ENCODE measurements around the gene TBXAS1. TPM values are rescaled to one million over a fixed set of nuclear protein-coding genes. Genes with fewer than 3 reads are reported as not detected.

Gene TBXAS1
- total RNA-seq, 4 donors from 2014 or later, result 0.41 to 5.2 (median 3.3) TPM

DNA sequence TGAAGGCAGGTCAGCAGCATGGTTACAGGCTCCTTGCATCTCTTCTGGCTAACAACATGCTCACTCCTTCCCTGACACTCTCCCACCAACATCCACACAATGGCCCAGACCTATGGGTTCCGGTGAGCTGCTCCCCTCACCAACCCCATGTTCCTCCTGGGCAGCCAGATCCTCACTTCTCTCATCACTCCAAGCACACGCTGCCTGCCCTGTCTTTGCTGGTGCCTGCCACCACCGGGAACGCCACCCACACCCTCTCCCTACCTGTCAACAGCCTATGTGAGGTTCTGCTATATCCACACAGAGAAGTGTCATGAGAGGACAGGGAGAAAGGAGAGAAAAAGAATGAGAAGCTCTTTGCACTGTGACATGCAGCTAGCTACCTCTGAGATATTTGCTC, 219.1 kb downstream of the TBXAS1 start:
- intact Hi-C loops (cut with DNase I; ENCODE audit: low total_unique reads), result no loop called here
- Histone ChIP-seq H3K27ac (no peak overlapping the region), H3K4me3 (no peak overlapping the region), H3K27me3 (no peaks in the 10 kb centered on the region), H3K4me1 (peaks cover 0 to 8% of the 10 kb centered on the region in 2 donors), H3K36me3 (no peaks in the 10 kb centered on the region), H3K9me3 (no peaks in the 10 kb centered on the region)
- in situ Hi-C loops (cut with MboI; ENCODE audit: low sequenced_read_pairs in 4 of 4), result no loop called here
- TF ChIP-seq CTCF (IDR thresholded peaks at IDR 0.05 in 4 of 5, conservative IDR thresholded peaks at IDR 0.05 in 1 of 5) (no peak), POLR2A (IDR thresholded peaks at IDR 0.05) (no peak)
- DNase-seq (no peak), ATAC-seq (no peak)

GRCh38 chr7:140048989-140049338, 219.9 kb downstream of the TBXAS1 start:
- in situ Hi-C loops (cut with MboI; ENCODE audit: low sequenced_read_pairs in 4 of 4), result no loop called here
- no peak for TF ChIP-seq POLR2A (IDR thresholded peaks at IDR 0.05)
- TF ChIP-seq CTCF (IDR thresholded peaks at IDR 0.05 in 4 of 5, conservative IDR thresholded peaks at IDR 0.05 in 1 of 5), result no peak
- Histone ChIP-seq H3K27ac (peak overlapping the region in 1 of 4 donors; percentile 27), H3K27me3 (no peaks in the 10 kb centered on the region), H3K4me1 (peaks cover 0 to 8% of the 10 kb centered on the region in 2 donors), H3K4me3 (no peak overlapping the region), H3K36me3 (no peaks in the 10 kb centered on the region), H3K9me3 (no peaks in the 10 kb centered on the region)
- intact Hi-C loops (cut with DNase I; ENCODE audit: low total_unique reads), result no loop called here
- DNase-seq, result no peak
- ATAC-seq, result no peak

DNA sequence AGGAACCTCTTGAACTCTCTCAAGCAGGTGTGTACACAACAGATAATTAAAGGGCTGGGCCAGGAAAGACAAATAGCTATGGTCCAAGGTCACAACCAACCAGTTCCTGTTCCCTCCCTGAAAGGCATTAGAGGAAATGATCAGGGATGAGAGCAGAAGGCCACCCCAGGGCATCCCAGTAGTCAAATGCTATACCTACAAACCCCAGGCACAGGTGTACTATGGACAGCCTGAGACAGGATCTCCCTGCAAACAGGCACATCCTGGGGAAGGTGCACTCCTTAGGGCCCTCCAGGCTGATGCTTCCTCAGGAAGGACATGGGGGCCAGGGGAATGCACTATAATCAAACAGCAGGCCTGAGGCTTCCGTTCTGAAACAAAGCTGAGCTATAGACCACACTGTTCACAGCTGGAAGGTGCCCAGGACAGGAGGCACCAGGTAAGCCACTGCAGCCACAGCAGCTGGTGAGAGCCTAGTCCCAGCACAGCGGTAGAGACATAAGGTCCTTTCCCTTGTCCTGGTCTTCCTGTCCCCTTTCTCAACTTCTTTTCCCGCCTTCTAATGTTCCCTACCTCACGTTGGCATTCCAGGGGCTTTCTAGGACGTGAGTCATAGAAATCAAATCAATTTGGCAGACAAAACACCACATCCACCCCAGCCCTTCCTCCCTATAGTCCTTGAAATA, 220.4 kb downstream of the TBXAS1 start:
- no peak for TF ChIP-seq CTCF (IDR thresholded peaks at IDR 0.05 in 4 of 5, conservative IDR thresholded peaks at IDR 0.05 in 1 of 5)
- no peak for TF ChIP-seq POLR2A (IDR thresholded peaks at IDR 0.05)
- H3K9me3 ChIP-seq, result no peaks in the 10 kb centered on the region
- no peaks in the 10 kb centered on the region for H3K27me3 ChIP-seq
- peak overlapping the region in 1 of 4 donors; percentile 27 for H3K27ac ChIP-seq
- DNase-seq (no peak), ATAC-seq (no peak)
- no peaks in the 10 kb centered on the region for H3K36me3 ChIP-seq
- in situ Hi-C loops (cut with MboI; ENCODE audit: low sequenced_read_pairs in 4 of 4) (no loop called here), intact Hi-C loops (cut with DNase I; ENCODE audit: low total_unique reads) (no loop called here)
- no peak overlapping the region for H3K4me3 ChIP-seq
- H3K4me1 ChIP-seq, result peaks cover 0 to 8% of the 10 kb centered on the region in 2 donors

- H3K4me3 ChIP-seq, result no peak overlapping the region
- no peak for TF ChIP-seq POLR2A (IDR thresholded peaks at IDR 0.05)
- no peak for TF ChIP-seq CTCF (IDR thresholded peaks at IDR 0.05 in 4 of 5, conservative IDR thresholded peaks at IDR 0.05 in 1 of 5)
- intact Hi-C loops (cut with DNase I; ENCODE audit: low total_unique reads) (no loop called here), in situ Hi-C loops (cut with MboI; ENCODE audit: low sequenced_read_pairs in 4 of 4) (no loop called here)
- peak overlapping the region in 3 of 4 donors; percentile 18 to 53 (median 25) for H3K27ac ChIP-seq
- H3K27me3 ChIP-seq, result no peaks in the 10 kb centered on the region
- peaks cover 0 to 8% of the 10 kb centered on the region in 2 donors for H3K4me1 ChIP-seq
- H3K9me3 ChIP-seq, result no peaks in the 10 kb centered on the region
- ATAC-seq, result no peak
- DNase-seq, result no peak
- H3K36me3 ChIP-seq, result no peaks in the 10 kb centered on the region
These were observed 221.0 kb downstream of the TBXAS1 start for GRCh38 chr7:140050100-140050499.

- ATAC-seq, result no peak
- intact Hi-C loops (cut with DNase I; ENCODE audit: low total_unique reads) (no loop called here), in situ Hi-C loops (cut with MboI; ENCODE audit: low sequenced_read_pairs in 4 of 4) (no loop called here)
These were observed 222.8 kb downstream of the TBXAS1 start for GRCh38 chr7:140051820-140052219.

More at GRCh38 chr7:140051820-140052219, 222.8 kb downstream of the TBXAS1 start:
- DNase-seq, result no peak
- Histone ChIP-seq H3K27me3 (no peaks in the 10 kb centered on the region), H3K9me3 (no peaks in the 10 kb centered on the region), H3K27ac (no peak overlapping the region), H3K4me3 (no peak overlapping the region), H3K36me3 (no peaks in the 10 kb centered on the region), H3K4me1 (peaks cover 0 to 8% of the 10 kb centered on the region in 2 donors)
- TF ChIP-seq POLR2A (IDR thresholded peaks at IDR 0.05) (no peak), CTCF (IDR thresholded peaks at IDR 0.05 in 4 of 5, conservative IDR thresholded peaks at IDR 0.05 in 1 of 5) (no peak)

Measured in gastrocnemius medialis (tissue), 4 donors.